ENCODE measurements around the gene HAL.

GRCh38 chr12:96033549-96034389, 37.6 kb upstream of the HAL start:
- no peak for TF ChIP-seq CTCF (tag by site-specific recombination; IDR thresholded peaks at IDR 0.05)
- TF ChIP-seq ATF2 (tag by site-specific recombination; IDR thresholded peaks at IDR 0.05; ENCODE audit: low read depth): no peak
- no peak for TF ChIP-seq MEIS1 (CRISPR knock-in tag; IDR thresholded peaks at IDR 0.05; ENCODE audit: borderline replicate concordance)
- no peak for TF ChIP-seq ZNF174 (tag by site-specific recombination; IDR thresholded peaks at IDR 0.05)
- no peak for TF ChIP-seq ZNF121 (tag by site-specific recombination; IDR thresholded peaks at IDR 0.05)
- no peak; the same call in 1 of the 2 replicates for TF ChIP-seq PRDM1 (tag by site-specific recombination; IDR thresholded peaks at IDR 0.05)
- no peak for TF ChIP-seq ZNF138 (tag by site-specific recombination; IDR thresholded peaks at IDR 0.05; ENCODE audit: borderline replicate concordance)
- TF ChIP-seq ZFP41 (tag by site-specific recombination; IDR thresholded peaks at IDR 0.05; ENCODE audit: borderline replicate concordance): no peak
